ENCODE data around the gene RGS7.

Gene RGS7

GRCh38 chr1:241356519-241357365, at the start of gene RGS7:
RGS7 (minus strand) TSS chr1:241357205.
- DNase-seq (ENCODE audit: extremely low read depth in 1 of 2, low read depth in 1 of 2), result peak in 1 of 2 donors; percentile 4

GRCh38 chr1:241406421-241406820, 49.4 kb upstream of the RGS7 start:
- no peak for DNase-seq (ENCODE audit: extremely low read depth in 1 of 2, low read depth in 1 of 2)

DNA sequence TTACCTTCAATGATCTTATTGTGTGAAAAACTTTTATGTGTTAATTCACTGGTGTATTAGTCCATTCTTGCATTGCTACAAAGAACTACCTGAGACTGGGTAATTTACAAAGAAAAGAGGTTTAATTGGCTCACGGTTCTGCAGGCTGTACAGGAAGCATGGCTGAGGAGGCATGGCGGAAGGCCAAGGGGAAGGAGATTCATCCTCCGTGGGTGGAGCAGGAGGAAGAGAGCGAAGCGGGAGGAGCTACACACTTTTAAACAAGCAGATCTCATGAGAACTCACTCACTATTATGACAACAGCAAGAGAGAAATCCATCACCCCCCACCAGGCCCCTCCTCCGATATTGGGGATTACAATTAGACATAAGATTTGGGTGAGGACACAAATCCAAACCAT, 44.2 kb upstream of the RGS7 start:
- DNase-seq (ENCODE audit: extremely low read depth in 1 of 2, low read depth in 1 of 2), result no peak

GRCh38 chr1:241396747-241397681, 40.0 kb upstream of the RGS7 start:
- no peak for DNase-seq (ENCODE audit: extremely low read depth in 1 of 2, low read depth in 1 of 2)

DNA sequence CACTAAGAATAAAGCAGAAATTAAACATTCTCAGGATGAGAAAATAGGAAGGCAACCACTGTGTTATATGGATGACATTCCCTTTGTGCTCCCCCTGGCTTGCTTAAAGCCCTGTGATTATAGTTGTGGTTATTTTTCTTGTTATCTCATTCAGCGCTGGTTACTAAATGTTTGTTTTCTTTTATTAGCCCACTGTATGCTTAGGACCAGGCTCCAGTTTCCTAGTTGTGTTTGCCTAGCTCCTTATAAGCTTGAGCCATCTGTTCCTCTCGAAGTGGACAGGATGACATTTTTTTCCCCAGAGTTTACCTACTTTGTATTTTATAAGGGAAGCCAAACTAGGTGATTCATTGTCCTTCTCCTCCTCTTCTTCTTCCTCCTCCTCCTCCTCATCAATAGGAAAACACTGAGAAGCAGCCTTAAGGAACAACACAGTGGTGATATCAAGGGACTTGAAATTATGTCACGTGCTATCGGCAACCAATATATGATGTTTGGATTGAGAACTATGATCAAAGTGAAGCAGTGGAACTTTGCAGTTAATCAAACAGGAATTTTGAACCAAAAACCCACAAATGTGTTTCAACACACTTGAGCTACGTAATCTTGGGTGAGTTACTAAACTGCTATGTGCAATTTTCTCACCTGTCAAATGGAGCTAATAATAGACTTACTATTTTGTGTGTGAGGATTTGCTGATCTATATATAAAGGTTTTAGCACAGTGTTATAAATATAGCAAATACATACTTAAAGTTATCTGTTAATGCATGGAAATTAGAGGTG, 35.1 kb upstream of the RGS7 start:
- DNase-seq (ENCODE audit: extremely low read depth in 1 of 2, low read depth in 1 of 2), result no peak

- no peak for DNase-seq (ENCODE audit: extremely low read depth in 1 of 2, low read depth in 1 of 2)
These were observed 33.5 kb upstream of the RGS7 start for GRCh38 chr1:241390526-241390925.

GRCh38 chr1:241389400-241389799, 32.4 kb upstream of the RGS7 start:
- DNase-seq (ENCODE audit: extremely low read depth in 1 of 2, low read depth in 1 of 2), result no peak

- DNase-seq (ENCODE audit: extremely low read depth in 1 of 2, low read depth in 1 of 2), result no peak
These were observed 30.2 kb upstream of the RGS7 start for GRCh38 chr1:241387216-241387615.

GRCh38 chr1:241376701-241377100, 19.7 kb upstream of the RGS7 start:
- DNase-seq (ENCODE audit: extremely low read depth in 1 of 2, low read depth in 1 of 2), result no peak

DNA sequence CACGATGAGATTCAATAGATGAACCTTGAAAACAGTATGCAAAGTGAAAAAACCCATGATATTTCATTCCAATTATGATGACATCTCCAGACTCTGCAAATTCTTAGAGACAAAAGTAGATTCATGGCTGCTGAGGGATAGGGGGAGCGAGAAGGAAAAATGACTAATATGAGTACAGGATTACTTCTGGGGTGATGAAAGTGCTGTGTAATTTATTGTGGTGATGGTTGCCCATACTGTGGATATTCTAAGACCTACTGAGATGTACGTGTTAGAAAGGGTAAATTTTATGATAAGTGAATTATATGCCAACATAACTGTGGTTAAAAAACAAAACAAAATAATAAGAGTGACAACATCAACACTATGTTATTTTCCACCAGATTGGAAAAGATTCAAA, 18.9 kb upstream of the RGS7 start:
- DNase-seq (ENCODE audit: extremely low read depth in 1 of 2, low read depth in 1 of 2), result no peak

GRCh38 chr1:241366196-241366595, 9.2 kb upstream of the RGS7 start:
- DNase-seq (ENCODE audit: extremely low read depth in 1 of 2, low read depth in 1 of 2), result no peak

DNA sequence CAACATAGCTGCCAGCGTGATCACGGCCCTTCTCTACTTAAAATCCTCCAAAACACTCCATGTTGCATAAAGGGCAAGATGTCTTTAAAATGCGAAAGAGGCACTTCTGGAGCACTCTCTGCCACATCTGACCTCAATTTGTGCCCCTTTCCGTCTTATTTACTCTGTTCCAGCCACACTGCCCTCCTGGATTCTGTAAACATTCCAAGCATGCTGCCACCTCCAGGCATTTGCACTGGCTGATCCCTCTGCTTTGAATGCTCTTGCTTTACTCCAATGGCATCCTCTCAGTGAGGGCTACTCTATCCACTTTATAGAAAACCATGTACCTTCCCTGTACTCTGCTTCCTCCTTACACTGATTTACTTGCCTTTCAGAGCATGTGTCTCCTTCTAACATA, 5.3 kb upstream of the RGS7 start:
- DNase-seq (ENCODE audit: extremely low read depth in 1 of 2, low read depth in 1 of 2), result no peak

DNA sequence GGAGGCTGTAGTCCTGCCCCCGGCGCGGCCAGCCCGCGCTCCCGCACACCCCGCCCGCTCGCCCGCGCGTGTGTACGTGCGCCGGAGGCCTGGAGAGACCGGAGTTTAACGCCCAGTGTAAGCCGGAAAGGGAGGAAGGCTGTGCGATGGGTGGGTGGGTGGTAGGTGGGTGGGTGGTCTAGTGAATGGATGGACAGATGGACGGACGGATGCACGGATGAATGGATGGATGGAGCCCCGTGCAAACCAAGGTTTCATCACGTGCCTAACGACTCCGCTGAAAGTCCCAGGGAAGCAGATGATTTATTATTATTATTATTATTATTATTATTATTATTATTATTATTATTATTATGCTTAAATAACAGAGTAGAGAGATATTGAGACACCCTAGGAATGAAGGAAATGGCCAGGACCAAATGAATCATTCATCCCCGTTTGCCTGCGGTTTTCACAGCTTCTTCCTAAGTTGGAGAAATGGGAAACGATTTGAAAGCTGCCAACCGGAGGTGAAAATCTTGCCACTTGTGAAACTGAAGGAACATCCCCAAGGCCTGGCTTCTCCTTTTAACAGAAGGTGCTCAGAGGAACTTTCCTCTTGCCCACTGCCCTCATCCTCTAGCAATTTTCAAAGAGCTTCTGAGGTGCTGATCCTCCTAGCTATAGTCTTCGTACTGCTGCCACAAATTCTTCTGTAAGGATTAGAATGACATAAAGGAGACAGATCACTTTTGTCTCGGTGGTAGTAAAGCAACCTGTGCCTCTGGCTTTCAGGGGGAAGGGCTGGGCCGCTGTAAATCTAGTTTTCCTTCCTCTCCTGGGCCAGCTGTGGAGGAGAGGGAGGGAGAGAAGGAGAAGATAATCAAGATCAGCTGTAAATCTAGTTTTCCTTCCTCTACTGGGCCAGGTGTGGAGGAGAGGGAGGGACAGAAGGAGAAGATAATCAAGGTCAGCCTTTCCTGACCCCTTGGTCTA, 648 bp upstream of the RGS7 start:
- no peak for DNase-seq (ENCODE audit: extremely low read depth in 1 of 2, low read depth in 1 of 2)

- DNase-seq (ENCODE audit: extremely low read depth in 1 of 2, low read depth in 1 of 2), result no peak
These were observed 852 bp downstream of the RGS7 start for GRCh38 chr1:241356187-241356518.

- no peak for DNase-seq (ENCODE audit: extremely low read depth in 1 of 2, low read depth in 1 of 2)
These were observed 1.5 kb downstream of the RGS7 start for GRCh38 chr1:241355311-241356010.

GRCh38 chr1:241352401-241352800, 4.6 kb downstream of the RGS7 start:
- DNase-seq (ENCODE audit: extremely low read depth in 1 of 2, low read depth in 1 of 2), result no peak

GRCh38 chr1:241351841-241352240, 5.2 kb downstream of the RGS7 start:
- no peak for DNase-seq (ENCODE audit: extremely low read depth in 1 of 2, low read depth in 1 of 2)

DNA sequence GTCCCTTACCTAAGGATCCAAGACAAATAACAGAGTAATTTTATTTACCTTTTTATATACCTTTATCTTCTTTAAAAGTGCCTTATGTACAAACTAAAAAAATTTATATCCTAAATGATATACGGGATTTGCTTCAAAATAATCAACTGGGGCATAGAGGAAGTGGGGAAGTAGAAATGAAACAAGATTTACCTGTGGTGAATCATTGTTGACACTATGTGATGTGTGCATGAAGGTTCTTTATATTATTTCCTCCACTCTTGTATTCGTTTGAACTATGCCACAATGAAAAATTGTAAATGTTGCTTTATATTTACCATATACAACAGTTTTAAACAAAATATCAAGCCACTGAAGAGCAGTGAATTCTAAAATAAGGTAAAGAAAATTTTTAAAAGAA, 13.0 kb downstream of the RGS7 start:
- no peak for DNase-seq (ENCODE audit: extremely low read depth in 1 of 2, low read depth in 1 of 2)

GRCh38 chr1:241336335-241336734, 20.7 kb downstream of the RGS7 start:
- no peak for DNase-seq (ENCODE audit: extremely low read depth in 1 of 2, low read depth in 1 of 2)
